DOHH2 (cell line): ENCODE results near the gene MAP3K5.

Source experiments
- H3F3A ChIP-seq: fragments of 200-600 bp; sonication (generic), shearing (Covaris generic); 2 replicates; pipeline ENCODE4 v1.6.0; 2016; ENCODE audit warnings: antibody characterized with exemption, mild to moderate bottlenecking; ENCODE audit not compliant: control insufficient read depth, insufficient read depth
- H3K27ac ChIP-seq: fragments of 200-600 bp; sonication (generic); 2 replicates; pipeline ENCODE4 v1.5.1; 2014; ENCODE audit warnings: low read depth, mild to moderate bottlenecking, low read length, moderate library complexity
- H3K27me3 ChIP-seq: fragments of 200-600 bp; sonication (generic); 2 replicates; pipeline ENCODE4 v1.6.1; 2014; ENCODE audit warnings: mild to moderate bottlenecking, low read length, mixed read lengths; ENCODE audit not compliant: control insufficient read depth
- H3K36me3 ChIP-seq: fragments of 200-600 bp; sonication (generic); 2 replicates; pipeline ENCODE4 v1.6.1; 2014; ENCODE audit warnings: mild to moderate bottlenecking, low read length, moderate library complexity, mixed read lengths; ENCODE audit not compliant: control insufficient read depth
- H3K4me1 ChIP-seq: fragments of 200-600 bp; sonication (generic); 2 replicates; pipeline ENCODE4 v1.6.1; 2014; ENCODE audit warnings: mild to moderate bottlenecking, low read length, mixed read lengths; ENCODE audit not compliant: control insufficient read depth
- H3K4me2 ChIP-seq: fragments of 200-600 bp; sonication (generic); 2 replicates; pipeline ENCODE4 v1.6.0; 2014; ENCODE audit warnings: mild to moderate bottlenecking, low read length, moderate library complexity
- H3K4me3 ChIP-seq: fragments of 200-600 bp; sonication (generic); 2 replicates; pipeline ENCODE4 v1.5.1; 2014; ENCODE audit warnings: mild to moderate bottlenecking, low read length, mixed read lengths
- H3K79me2 ChIP-seq: fragments of 200-600 bp; sonication (generic); 2 replicates; pipeline ENCODE4 v1.6.1; 2014; ENCODE audit warnings: mild to moderate bottlenecking, low read length, mixed read lengths; ENCODE audit not compliant: control insufficient read depth
- H3K9me2 ChIP-seq: fragments of 200-600 bp; sonication (generic); replicated peaks from 2 replicates; pipeline ENCODE4 v1.6.1; 2014; ENCODE audit warnings: mild to moderate bottlenecking, low read length, mixed read lengths; ENCODE audit not compliant: control insufficient read depth
- H3K9me3 ChIP-seq: fragments of 200-600 bp; sonication (generic); 2 replicates; pipeline ENCODE4 v1.6.1; 2014; ENCODE audit warnings: antibody characterized with exemption, low read length, mixed read lengths; ENCODE audit not compliant: control insufficient read depth, insufficient read depth
- H4K20me1 ChIP-seq: fragments of 200-600 bp; sonication (generic); 2 replicates; pipeline ENCODE4 v1.6.0; 2014; ENCODE audit warnings: low read depth, mild to moderate bottlenecking, antibody characterized with exemption, low read length, moderate library complexity; ENCODE audit not compliant: control insufficient read depth, insufficient read depth
- CTCF ChIP-seq: fragments of 200-600 bp; sonication (generic); IDR thresholded peaks from one replicate; pipeline ENCODE4 v1.5.1; 2014; ENCODE audit warnings: antibody characterized with exemption, mild to moderate bottlenecking, low read depth, low read length; ENCODE audit not compliant: poor library complexity, severe bottlenecking
- EZH2phosphoT487 ChIP-seq: fragments of 200-600 bp; sonication (generic); IDR thresholded peaks from 2 replicates; pipeline ENCODE4 v1.6.1; 2017; ENCODE audit warnings: borderline replicate concordance, mild to moderate bottlenecking, antibody characterized with exemption, low read length, moderate library complexity, mixed read lengths

Gene MAP3K5

GRCh38 chr6:136567688-136568087 lies 224.6 kb downstream of the MAP3K5 start:
- Histone ChIP-seq H3K79me2 (no peaks in the 10 kb centered on the region), H3F3A (no peaks in the 10 kb centered on the region), H3K4me1 (no peaks in the 10 kb centered on the region), H3K27me3 (no peaks in the 10 kb centered on the region), H3K9me3 (peaks cover 10% of the 10 kb centered on the region; the same call in 1 of the 2 replicates), H4K20me1 (no peaks in the 10 kb centered on the region), H3K4me2 (no peak overlapping the region), H3K27ac (no peak overlapping the region), H3K9me2 (no peaks in the 10 kb centered on the region), H3K36me3 (no peaks in the 10 kb centered on the region), H3K4me3 (no peak overlapping the region)
- no peak for TF ChIP-seq CTCF
- no peak for TF ChIP-seq EZH2phosphoT487

- Histone ChIP-seq H3K36me3 (no peaks in the 10 kb centered on the region), H3F3A (no peaks in the 10 kb centered on the region), H3K4me3 (no peak overlapping the region), H3K27me3 (no peaks in the 10 kb centered on the region), H3K9me3 (peaks cover 10% of the 10 kb centered on the region; the same call in 1 of the 2 replicates), H3K9me2 (no peaks in the 10 kb centered on the region), H3K4me2 (no peak overlapping the region), H4K20me1 (no peaks in the 10 kb centered on the region), H3K4me1 (no peaks in the 10 kb centered on the region), H3K27ac (no peak overlapping the region), H3K79me2 (no peaks in the 10 kb centered on the region)
- TF ChIP-seq EZH2phosphoT487 (no peak), CTCF (no peak)
Observed at GRCh38 chr6:136566851-136567250, 225.4 kb downstream of the MAP3K5 start.

- H3K27ac ChIP-seq: no peak overlapping the region
- H3K4me1 ChIP-seq: no peaks in the 10 kb centered on the region
- H4K20me1 ChIP-seq: no peaks in the 10 kb centered on the region
- H3F3A ChIP-seq: no peaks in the 10 kb centered on the region
- no peak overlapping the region for H3K4me2 ChIP-seq
- no peaks in the 10 kb centered on the region for H3K36me3 ChIP-seq
- H3K79me2 ChIP-seq: no peaks in the 10 kb centered on the region
- no peaks in the 10 kb centered on the region for H3K9me2 ChIP-seq
- H3K27me3 ChIP-seq: no peaks in the 10 kb centered on the region
- TF ChIP-seq CTCF (no peak), EZH2phosphoT487 (no peak)
- peaks cover 4% of the 10 kb centered on the region; the same call in 1 of the 2 replicates for H3K9me3 ChIP-seq
- H3K4me3 ChIP-seq: no peak overlapping the region
Observed at GRCh38 chr6:136566007-136566487, 226.2 kb downstream of the MAP3K5 start.
